Activated CD8-positive, alpha-beta T cell treated with anti-CD3 and anti-CD28 coated beads, Interleukin-2, amount 10 ng/mL, durations not matched to agents 7 days and 5 days (primary cell): ENCODE measurements around the gene SRSF2. TPM values are rescaled to one million over a fixed set of nuclear protein-coding genes. Genes with fewer than 3 reads are reported as not detected.
"Not testable (repeated sequence)": the region's sequence is repeated elsewhere in the genome, so short reads cannot be mapped to it uniquely, and the experiment has no call there.

ENCODE experiments used
- ATAC-seq: fragments of 150-1000 bp; cut with Tn5 transposase; one replicate; pipeline ENCODE4 v1.10.0; 2021; ENCODE audit warnings: moderate library complexity
- CTCF ChIA-PET: fragments of 350-600 bp; sonication (Branson Sonifier 250); formaldehyde crosslinking; loops from one replicate; lab custom pipeline; 2021; ENCODE audit warnings: antibody characterized with exemption; lab: Charles Lee
- POLR2A ChIA-PET: fragments of 350-600 bp; sonication (Branson Sonifier 250); formaldehyde crosslinking; loops from one replicate; lab custom pipeline; 2021; ENCODE audit warnings: antibody characterized with exemption; lab: Charles Lee
- DNase-seq: peaks from one replicate; pipeline ENCODE4 v3.0.0-alpha.2; 2020
- H3K27ac Mint-ChIP-seq: one replicate; pipeline ENCODE4 v1.8.0; 2021; ENCODE audit warnings: mild to moderate bottlenecking, mixed read lengths
- H3K27me3 Mint-ChIP-seq: one replicate; pipeline ENCODE4 v1.8.0; 2021; ENCODE audit warnings: low read depth, mixed read lengths
- H3K36me3 Mint-ChIP-seq: one replicate; pipeline ENCODE4 v1.8.0; 2021; ENCODE audit warnings: low read depth, mixed read lengths
- H3K4me1 Mint-ChIP-seq: one replicate; pipeline ENCODE4 v1.8.0; 2021; ENCODE audit warnings: low read depth, mixed read lengths
- H3K4me3 Mint-ChIP-seq: one replicate; pipeline ENCODE4 v1.8.0; 2021; ENCODE audit warnings: mild to moderate bottlenecking, mixed read lengths
- H3K9me3 Mint-ChIP-seq: one replicate; pipeline ENCODE4 v1.8.0; 2022; ENCODE audit warnings: mixed read lengths; ENCODE audit not compliant: insufficient read depth
- total RNA-seq, 2 experiments: library from RNA; stranded (reverse); gene quantifications; one replicate each; pipeline ENCODE4 v1.2.3, GENCODE V29; 2021

The SRSF2 gene
- total RNA-seq, 2 experiments from 2014 or later, result 420 to 444 TPM

- no peaks in the 10 kb centered on the region for H3K9me3 Mint-ChIP-seq
- peaks cover 30% of the 10 kb centered on the region for H3K36me3 Mint-ChIP-seq
- H3K4me3 Mint-ChIP-seq, result peak overlapping the region; percentile 48
- ChIA-PET CTCF (interaction anchor here (1.0 kb wide), 1 partner anchor 13 kb away, joined by 3 read pairs; no protein-coding TSS in a partner anchor), POLR2A (interaction anchor here (0.6 to 2.5 kb wide), 2 partner anchors 14 to 37 kb away, joined by 3 to 37 read pairs; partner anchors contain the start of genes MFSD11 and SRSF2)
- DNase-seq, result no peak
- H3K4me1 Mint-ChIP-seq, result peaks cover 23% of the 10 kb centered on the region
- ATAC-seq, result peak; percentile 56
- no peaks in the 10 kb centered on the region for H3K27me3 Mint-ChIP-seq
- H3K27ac Mint-ChIP-seq, result peak overlapping the region; percentile 78
These were observed 14.9 kb upstream of the SRSF2 start for GRCh38 chr17:76752006-76752405.

- Mint-ChIP-seq H3K27ac (no peak overlapping the region), H3K27me3 (no peaks in the 10 kb centered on the region), H3K4me3 (no peak overlapping the region), H3K4me1 (peaks cover 23% of the 10 kb centered on the region), H3K36me3 (peaks cover 29% of the 10 kb centered on the region), H3K9me3 (no peaks in the 10 kb centered on the region)
- ATAC-seq, result no peak
- ChIA-PET CTCF (interaction anchor here (1.0 kb wide), 1 partner anchor 12 kb away, joined by 3 read pairs; no protein-coding TSS in a partner anchor), POLR2A (interaction anchor here (2.5 kb wide), 1 partner anchor 14 kb away, joined by 37 read pairs; the partner anchor contains the start of genes MFSD11 and SRSF2)
- no peak for DNase-seq
These were observed 14.4 kb upstream of the SRSF2 start for GRCh38 chr17:76751416-76751993.

- ATAC-seq (no peak), DNase-seq (no peak)
- ChIA-PET CTCF (interaction anchor here (1.6 kb wide), 1 partner anchor 9 kb away, joined by 3 read pairs; no protein-coding TSS in a partner anchor), POLR2A (interaction anchor here (3.5 kb wide), 1 partner anchor 11 kb away, joined by 26 read pairs; the partner anchor contains the start of genes MFSD11 and SRSF2)
- Mint-ChIP-seq H3K4me1 (peaks cover 22% of the 10 kb centered on the region), H3K36me3 (peaks cover 41% of the 10 kb centered on the region), H3K27ac (no peak overlapping the region), H3K9me3 (no peaks in the 10 kb centered on the region), H3K4me3 (no peak overlapping the region), H3K27me3 (no peaks in the 10 kb centered on the region)
These were observed 11.5 kb upstream of the SRSF2 start for GRCh38 chr17:76748657-76749056.

GRCh38 chr17:76747716-76748363, 10.7 kb upstream of the SRSF2 start:
- H3K36me3 Mint-ChIP-seq, result peaks cover 38% of the 10 kb centered on the region
- H3K27me3 Mint-ChIP-seq, result no peaks in the 10 kb centered on the region
- ATAC-seq, result no peak
- ChIA-PET POLR2A (interaction anchor here (3.5 kb wide), 1 partner anchor 10 kb away, joined by 26 read pairs; the partner anchor contains the start of genes MFSD11 and SRSF2), CTCF (no interaction called here)
- H3K9me3 Mint-ChIP-seq, result no peaks in the 10 kb centered on the region
- no peak for DNase-seq
- no peak overlapping the region for H3K27ac Mint-ChIP-seq
- H3K4me3 Mint-ChIP-seq, result no peak overlapping the region
- H3K4me1 Mint-ChIP-seq, result peaks cover 14% of the 10 kb centered on the region

- peaks cover 42% of the 10 kb centered on the region for H3K36me3 Mint-ChIP-seq
- not testable (repeated sequence) for H3K4me3 Mint-ChIP-seq
These were observed 8.7 kb upstream of the SRSF2 start for GRCh38 chr17:76745785-76746184.

GRCh38 chr17:76744747-76745146, 7.6 kb upstream of the SRSF2 start:
- Mint-ChIP-seq H3K4me1 (peaks cover 11% of the 10 kb centered on the region), H3K27me3 (no peaks in the 10 kb centered on the region), H3K36me3 (peaks cover 39% of the 10 kb centered on the region), H3K27ac (no peak overlapping the region), H3K4me3 (no peak overlapping the region), H3K9me3 (no peaks in the 10 kb centered on the region)
- DNase-seq (no peak), ATAC-seq (no peak)
- CTCF ChIA-PET, result no interaction called here
- POLR2A ChIA-PET, result no interaction called here

More at GRCh38 chr17:76745785-76746184, 8.7 kb upstream of the SRSF2 start:
- not testable (repeated sequence) for H3K9me3 Mint-ChIP-seq, DNase-seq, H3K27ac Mint-ChIP-seq, ATAC-seq, H3K27me3 Mint-ChIP-seq, H3K4me1 Mint-ChIP-seq
- ChIA-PET POLR2A (interaction anchor here (3.5 kb wide), 1 partner anchor 8 kb away, joined by 26 read pairs; the partner anchor contains the start of genes MFSD11 and SRSF2), CTCF (interaction anchor here (0.8 to 1.6 kb wide), 4 partner anchors 8 to 540 kb away, joined by 3 to 5 read pairs (median 4); partner anchors contain the start of gene MFSD11)

GRCh38 chr17:76742958-76743357, 5.8 kb upstream of the SRSF2 start:
- Mint-ChIP-seq H3K27ac (no peak overlapping the region), H3K27me3 (no peaks in the 10 kb centered on the region), H3K36me3 (peaks cover 32% of the 10 kb centered on the region), H3K4me1 (peaks cover 26% of the 10 kb centered on the region), H3K4me3 (no peak overlapping the region), H3K9me3 (no peaks in the 10 kb centered on the region)
- no peak for ATAC-seq
- CTCF ChIA-PET, result interaction anchor here (0.6 to 0.7 kb wide), 2 partner anchors 28 to 318 kb away, joined by 3 read pairs; no protein-coding TSS in a partner anchor
- POLR2A ChIA-PET, result interaction anchor here (0.6 kb wide), 1 partner anchor 10 kb away, joined by 5 read pairs; no protein-coding TSS in a partner anchor
- DNase-seq, result no peak

GRCh38 chr17:76740329-76741118, 3.4 kb upstream of the SRSF2 start:
- CTCF ChIA-PET, result interaction anchor here (10.5 kb wide), 1 partner anchor 25 kb away, joined by 76 read pairs; no protein-coding TSS in a partner anchor
- H3K4me1 Mint-ChIP-seq, result peaks cover 21% of the 10 kb centered on the region
- no peak for DNase-seq

GRCh38 chr17:76739568-76740115, 2.5 kb upstream of the SRSF2 start:
- not testable (repeated sequence) for H3K27me3 Mint-ChIP-seq, H3K9me3 Mint-ChIP-seq, H3K4me3 Mint-ChIP-seq, ATAC-seq, H3K27ac Mint-ChIP-seq, DNase-seq
- Mint-ChIP-seq H3K4me1 (peaks cover 21% of the 10 kb centered on the region), H3K36me3 (peaks cover 33% of the 10 kb centered on the region)
- CTCF ChIA-PET, result interaction anchor here (1.1 to 10.5 kb wide), 6 partner anchors 10 to 42 kb away, joined by 3 to 76 read pairs (median 4); partner anchors contain the start of genes JMJD6 and METTL23
- POLR2A ChIA-PET, result interaction anchor here (4.0 to 7.9 kb wide), 2 partner anchors 13 to 14 kb away, joined by 37 to 160 read pairs; partner anchors contain the start of genes JMJD6 and METTL23

More at GRCh38 chr17:76740329-76741118, 3.4 kb upstream of the SRSF2 start:
- ATAC-seq, result no peak
- no peaks in the 10 kb centered on the region for H3K9me3 Mint-ChIP-seq
- no peak overlapping the region for H3K4me3 Mint-ChIP-seq
- no peak overlapping the region for H3K27ac Mint-ChIP-seq
- H3K27me3 Mint-ChIP-seq, result no peaks in the 10 kb centered on the region
- peaks cover 31% of the 10 kb centered on the region for H3K36me3 Mint-ChIP-seq
- POLR2A ChIA-PET, result no interaction called here

- H3K4me1 Mint-ChIP-seq, result peaks cover 31% of the 10 kb centered on the region
- peak overlapping the region; percentile 95 for H3K27ac Mint-ChIP-seq
- CTCF ChIA-PET, result interaction anchor here (0.7 to 10.5 kb wide), 8 partner anchors 8 to 114 kb away, joined by 3 to 76 read pairs (median 4); partner anchors contain the start of genes JMJD6 and METTL23
These were observed 1.3 kb upstream of the SRSF2 start for GRCh38 chr17:76738468-76738850.

More at GRCh38 chr17:76738468-76738850, 1.3 kb upstream of the SRSF2 start:
- H3K4me3 Mint-ChIP-seq, result peak overlapping the region; percentile 94
- ATAC-seq, result no peak
- no peak for DNase-seq
- H3K36me3 Mint-ChIP-seq, result peaks cover 39% of the 10 kb centered on the region
- POLR2A ChIA-PET, result interaction anchor here (2.1 to 7.9 kb wide), 4 partner anchors 9 to 34 kb away, joined by 13 to 160 read pairs (median 32); partner anchors contain the start of genes JMJD6 and METTL23
- no peaks in the 10 kb centered on the region for H3K9me3 Mint-ChIP-seq
- H3K27me3 Mint-ChIP-seq, result no peaks in the 10 kb centered on the region
